Activated T-helper 1 cell treated with anti-CD3 and anti-CD28 coated beads, Interleukin-12 subunit alpha, Interleukin-12 subunit beta, Interleukin-2, Interleukin-4 antibody, amounts not matched to agents 30 ng/mL and 10 ng/mL and 1 ng/mL, durations not matched to agents 14 hours and 24 hours and 36 hours (primary cell): ENCODE data around the gene ANGPTL4. TPM values are rescaled to one million over a fixed set of nuclear protein-coding genes. Genes with fewer than 3 reads are reported as not detected.
A peak's percentile ranks its signal among the peaks of the same experiment; 100 is the strongest.
"Not testable (repeated sequence)": the region's sequence is repeated elsewhere in the genome, so short reads cannot be mapped to it uniquely, and the experiment has no call there.

Experiments used
- DNase-seq: peaks from one replicate; pipeline ENCODE4 v3.0.0; 2021; ENCODE audit warnings: low spot score
- H3K27ac Mint-ChIP-seq: one replicate; pipeline ENCODE4 v1.8.0; 2021; ENCODE audit warnings: mild to moderate bottlenecking, mixed read lengths
- H3K27me3 Mint-ChIP-seq: one replicate; pipeline ENCODE4 v1.8.0; 2022; ENCODE audit warnings: mild to moderate bottlenecking, moderate library complexity, mixed read lengths; ENCODE audit not compliant: insufficient read depth
- H3K36me3 Mint-ChIP-seq: one replicate; pipeline ENCODE4 v1.8.0; 2021; ENCODE audit warnings: low read depth, mixed read lengths
- H3K4me1 Mint-ChIP-seq: one replicate; pipeline ENCODE4 v1.8.0; 2021; ENCODE audit warnings: low read depth, mixed read lengths
- H3K4me3 Mint-ChIP-seq: one replicate; pipeline ENCODE4 v1.8.0; 2021; ENCODE audit warnings: mild to moderate bottlenecking, moderate library complexity, mixed read lengths
- H3K9me3 Mint-ChIP-seq: one replicate; pipeline ENCODE4 v1.8.0; 2021; ENCODE audit warnings: mixed read lengths
- intact Hi-C: fragments of 100-400 bp; cut with micrococcal nuclease; formaldehyde crosslinking; loops from one replicate; pipeline ENCODE4 v1.15.1; 2024
- total RNA-seq: library from RNA; stranded (reverse); gene quantifications from 2 replicates; pipeline ENCODE4 v1.2.3, GENCODE V29; 2022

Gene ANGPTL4
- 2.3 and 3.8 TPM in 2 replicates for total RNA-seq

GRCh38 chr19:8363803-8364771 is at the start of gene ANGPTL4:
Gene ANGPTL4, plus strand, starts transcription at chr19:8364155. Its CDS starts 167 bp downstream, at chr19:8364322.
- DNase-seq = peak; percentile 59
- intact Hi-C loops = loop anchor here (1.0 kb wide), 1 partner anchor 26 kb away; the partner anchor contains the start of gene RAB11B
- Mint-ChIP-seq H3K27me3 (peaks cover 30% of the 10 kb centered on the region), H3K36me3 (no peaks in the 10 kb centered on the region), H3K4me1 (peaks cover 16% of the 10 kb centered on the region), H3K27ac (peak within 1 kb of the TSS; percentile 86), H3K9me3 (no peaks in the 10 kb centered on the region), H3K4me3 (peak within 1 kb of the TSS; percentile 86)

GRCh38 chr19:8314981-8315640 is 48.8 kb upstream of the ANGPTL4 start:
- DNase-seq, H3K4me3 Mint-ChIP-seq, H3K4me1 Mint-ChIP-seq, H3K36me3 Mint-ChIP-seq, H3K27me3 Mint-ChIP-seq, intact Hi-C loops, H3K27ac Mint-ChIP-seq, H3K9me3 Mint-ChIP-seq: not testable (repeated sequence)

- H3K4me1 Mint-ChIP-seq = peaks cover 12% of the 10 kb centered on the region
These were observed 47.4 kb upstream of the ANGPTL4 start for GRCh38 chr19:8316351-8317125.

GRCh38 chr19:8318835-8319234 is 45.1 kb upstream of the ANGPTL4 start:
- H3K27me3 Mint-ChIP-seq, H3K27ac Mint-ChIP-seq, intact Hi-C loops, H3K9me3 Mint-ChIP-seq, DNase-seq: not testable (repeated sequence)
- Mint-ChIP-seq H3K4me3 (peak overlapping the region; percentile 33), H3K4me1 (peaks cover 31% of the 10 kb centered on the region), H3K36me3 (peaks cover 22% of the 10 kb centered on the region)

More at GRCh38 chr19:8316351-8317125, 47.4 kb upstream of the ANGPTL4 start:
- Mint-ChIP-seq H3K36me3 (peaks cover 9% of the 10 kb centered on the region), H3K27me3 (no peaks in the 10 kb centered on the region), H3K27ac (no peak overlapping the region), H3K4me3 (no peak overlapping the region), H3K9me3 (no peaks in the 10 kb centered on the region)
- DNase-seq = no peak
- intact Hi-C loops = no loop called here

- peak overlapping the region; percentile 99 for H3K27ac Mint-ChIP-seq
- H3K9me3 Mint-ChIP-seq = no peaks in the 10 kb centered on the region
- peak overlapping the region; percentile 100 for H3K4me3 Mint-ChIP-seq
- H3K36me3 Mint-ChIP-seq = peaks cover 22% of the 10 kb centered on the region
- intact Hi-C loops = loop anchor here (5.0 kb wide), 1 partner anchor 318 kb away; no protein-coding TSS in a partner anchor
- peaks cover 31% of the 10 kb centered on the region for H3K4me1 Mint-ChIP-seq
- DNase-seq = no peak
- no peaks in the 10 kb centered on the region for H3K27me3 Mint-ChIP-seq
These were observed 44.0 kb upstream of the ANGPTL4 start for GRCh38 chr19:8319807-8320520.

GRCh38 chr19:8320564-8321066 is 43.3 kb upstream of the ANGPTL4 start:
- Mint-ChIP-seq H3K4me3 (peak overlapping the region; percentile 100), H3K27me3 (no peaks in the 10 kb centered on the region), H3K4me1 (peaks cover 31% of the 10 kb centered on the region), H3K36me3 (peaks cover 21% of the 10 kb centered on the region), H3K27ac (peak overlapping the region; percentile 99), H3K9me3 (no peaks in the 10 kb centered on the region)
- DNase-seq = no peak
- intact Hi-C loops = loop anchor here (1.0 to 5.0 kb wide), 7 partner anchors 12 to 377 kb away; partner anchors contain the start of genes CD320, KANK3, MARCHF2 and RAB11B

- H3K4me3 Mint-ChIP-seq = peak within 1 kb of the TSS; percentile 100
- H3K4me1 Mint-ChIP-seq = peaks cover 31% of the 10 kb centered on the region
- no peaks in the 10 kb centered on the region for H3K9me3 Mint-ChIP-seq
- H3K36me3 Mint-ChIP-seq = peaks cover 20% of the 10 kb centered on the region
- H3K27me3 Mint-ChIP-seq = no peaks in the 10 kb centered on the region
- intact Hi-C loops = loop anchor here (1.0 to 5.0 kb wide), 7 partner anchors 13 to 378 kb away; partner anchors contain the start of genes CD320, KANK3, MARCHF2 and RAB11B
- DNase-seq = peak; percentile 96
- peak within 1 kb of the TSS; percentile 99 for H3K27ac Mint-ChIP-seq
These were observed 42.6 kb upstream of the ANGPTL4 start, which contains the start of the genes NDUFA7 and RPS28 for GRCh38 chr19:8321067-8321985. Gene NDUFA7, minus strand, starts transcription at chr19:8321375. Its CDS starts 17 bp downstream, at chr19:8321358. Gene RPS28, plus strand, starts transcription at chr19:8321496. Its CDS starts 35 bp downstream, at chr19:8321531.

GRCh38 chr19:8321986-8322637 is 41.8 kb upstream of the ANGPTL4 start:
- peak overlapping the region; percentile 100 for H3K4me3 Mint-ChIP-seq
- H3K36me3 Mint-ChIP-seq = peaks cover 20% of the 10 kb centered on the region
- peak overlapping the region; percentile 99 for H3K27ac Mint-ChIP-seq
- no peak for DNase-seq
- no peaks in the 10 kb centered on the region for H3K27me3 Mint-ChIP-seq
- intact Hi-C loops = loop anchor here (1.0 to 5.0 kb wide), 7 partner anchors 14 to 379 kb away; partner anchors contain the start of genes CD320, KANK3, MARCHF2 and RAB11B
- peaks cover 31% of the 10 kb centered on the region for H3K4me1 Mint-ChIP-seq
- H3K9me3 Mint-ChIP-seq = no peaks in the 10 kb centered on the region

GRCh38 chr19:8322638-8322997 is 41.3 kb upstream of the ANGPTL4 start:
- peaks cover 20% of the 10 kb centered on the region for H3K36me3 Mint-ChIP-seq
- no peaks in the 10 kb centered on the region for H3K9me3 Mint-ChIP-seq
- intact Hi-C loops = loop anchor here (5.0 kb wide), 1 partner anchor 320 kb away; no protein-coding TSS in a partner anchor
- H3K27me3 Mint-ChIP-seq = no peaks in the 10 kb centered on the region
- DNase-seq = no peak
- H3K27ac Mint-ChIP-seq = peak overlapping the region; percentile 99
- peak overlapping the region; percentile 100 for H3K4me3 Mint-ChIP-seq
- H3K4me1 Mint-ChIP-seq = peaks cover 31% of the 10 kb centered on the region

- peaks cover 31% of the 10 kb centered on the region for H3K4me1 Mint-ChIP-seq
- H3K27me3 Mint-ChIP-seq = peaks cover 3% of the 10 kb centered on the region
- no peak overlapping the region for H3K27ac Mint-ChIP-seq
- H3K36me3 Mint-ChIP-seq = peaks cover 20% of the 10 kb centered on the region
- no peak for DNase-seq
- peak overlapping the region; percentile 100 for H3K4me3 Mint-ChIP-seq
- intact Hi-C loops = loop anchor here (5.0 kb wide), 1 partner anchor 321 kb away; no protein-coding TSS in a partner anchor
- no peaks in the 10 kb centered on the region for H3K9me3 Mint-ChIP-seq
These were observed 40.2 kb upstream of the ANGPTL4 start for GRCh38 chr19:8323781-8324185.
